Lung (tissue), 12 donors: ENCODE measurements around the gene BCL2. TPM values are rescaled to one million over a fixed set of nuclear protein-coding genes. Genes with fewer than 3 reads are reported as not detected.
A peak's percentile ranks its signal among the peaks of the same experiment; 100 is the strongest.

Experiments used
- ATAC-seq: fragments of 200-7000 bp; cut with Tn5 transposase; one replicate; pipeline ENCODE4 v1.9.1; 2020; ENCODE audit warnings: moderate number of reproducible peaks; ENCODE audit not compliant: insufficient read depth, low FRiP score
- DNase-seq, 3 donors: peaks; one replicate each; pipeline ENCODE4 v3.0.0-alpha.2; 2013 to 2017
- H3K27ac ChIP-seq, 2 donors: one replicate each; pipeline ENCODE4 v1.5.1; 2013; ENCODE audit warnings: mild to moderate bottlenecking in 2 of 2, moderate library complexity in 2 of 2, control low read depth in 1 of 2, inconsistent platforms in 1 of 2, low read depth in 1 of 2, low read length in 1 of 2
- H3K27me3 ChIP-seq, 3 donors: one replicate each; pipeline ENCODE4 v1.5.1; 2013; ENCODE audit warnings: low read length in 2 of 3; ENCODE audit not compliant: control insufficient read depth in 3 of 3, insufficient read depth in 3 of 3
- H3K36me3 ChIP-seq, 4 donors: one replicate each; pipeline ENCODE4 v1.5.1; 2013; ENCODE audit warnings: low read length in 4 of 4, mild to moderate bottlenecking in 1 of 4, moderate library complexity in 1 of 4; ENCODE audit not compliant: control insufficient read depth in 4 of 4, insufficient read depth in 4 of 4
- H3K4me1 ChIP-seq, 5 donors: one replicate each; pipeline ENCODE4 v1.5.1; 2013; ENCODE audit warnings: low read length in 5 of 5, mild to moderate bottlenecking in 2 of 5, moderate library complexity in 1 of 5; ENCODE audit not compliant: control insufficient read depth in 5 of 5, insufficient read depth in 5 of 5
- H3K4me3 ChIP-seq: one replicate; pipeline ENCODE4 v1.5.1; 2013; ENCODE audit warnings: mild to moderate bottlenecking, control low read depth, moderate library complexity
- H3K9ac ChIP-seq, 2 donors: one replicate each; pipeline ENCODE4 v1.5.1; 2013; ENCODE audit warnings: low read length in 2 of 2, control low read depth in 1 of 2; ENCODE audit not compliant: insufficient read depth in 1 of 2
- H3K9me3 ChIP-seq, 4 donors: one replicate each; pipeline ENCODE4 v1.5.1; 2013; ENCODE audit warnings: low read length in 3 of 4, mild to moderate bottlenecking in 1 of 4, moderate library complexity in 1 of 4; ENCODE audit not compliant: control insufficient read depth in 4 of 4, insufficient read depth in 3 of 4
- CTCF ChIP-seq: IDR thresholded peaks from 2 replicates; pipeline ENCODE4 v1.5.1; 2012; ENCODE audit warnings: mild to moderate bottlenecking; ENCODE audit errors: control extremely low read depth, extremely low read depth
- WGBS, 2 donors: extraction: QIAGEN DNeasy Blood & Tissue Kit; methylation state at CpG; one replicate each; pipeline ENCODE4 v1.1.7; 2013; 5-methylcytosine and 5-hydroxymethylcytosine counted together
- polyA plus RNA-seq, 2 donors: library from polyadenylated mRNA; stranded (reverse); fragments of 200-250 nt; gene quantifications; one replicate each; pipeline ENCODE4 v1.2.1, GENCODE V29; 2013
- total RNA-seq, 2 donors: library from RNA; depleted of rRNA in 1 of 2; stranded (reverse); fragments of >200 nt in 1 of 2; gene quantifications; one replicate each; pipeline ENCODE4 v1.2.1, GENCODE V29; 2014 to 2021
- donor health status: control.
- donor health status: control.
- donor health status: Bipolar disorder and iron deficiency.
- donor health status: healthy.
- donor health status: DM: yes; HTN: yes; CAD: no.

Gene BCL2
- total and polyA plus RNA-seq, 4 donors: 1.5 to 30.9 (median 5.3) TPM

DNA sequence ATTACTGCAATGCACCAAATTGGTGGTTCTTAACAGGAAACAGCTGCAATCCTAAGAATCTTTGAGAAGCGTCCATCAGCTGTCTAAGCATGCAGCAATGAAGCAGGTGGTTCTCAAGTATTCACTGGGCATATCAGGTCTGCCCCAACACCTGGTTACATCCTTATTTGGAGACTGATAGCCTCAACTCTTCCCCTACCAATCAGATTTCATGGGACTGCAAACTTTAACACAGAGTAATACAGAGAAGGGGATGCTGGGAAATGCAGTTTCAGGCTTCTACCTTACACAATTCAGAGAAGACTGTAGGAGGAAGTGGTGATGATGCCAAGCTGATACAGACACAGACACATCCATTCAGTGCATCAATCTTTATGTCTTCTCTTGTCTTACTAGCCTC is 240.5 kb downstream of the BCL2 start:
- 25 to 59% methylated on average over 1 of the region's 1 CpG for WGBS, 2 donors
- H3K36me3 ChIP-seq: no peaks in the 10 kb centered on the region

GRCh38 chr18:63078471-63078870 is 241.1 kb downstream of the BCL2 start:
- H3K9me3 ChIP-seq: peaks cover 0 to 1% (median 0%) of the 10 kb centered on the region in 4 donors
- WGBS, 2 donors: 58 to 77% methylated on average over 4 of the region's 4 CpGs
- H3K4me1 ChIP-seq: no peaks in the 10 kb centered on the region
- H3K4me3 ChIP-seq: no peak overlapping the region
- ATAC-seq: no peak
- no peak for TF ChIP-seq CTCF
- H3K36me3 ChIP-seq: no peaks in the 10 kb centered on the region
- DNase-seq: no peak
- no peaks in the 10 kb centered on the region for H3K27me3 ChIP-seq
- no peak overlapping the region for H3K9ac ChIP-seq
- no peak overlapping the region for H3K27ac ChIP-seq

More for the DNA sequence above, 240.5 kb downstream of the BCL2 start:
- DNase-seq: no peak
- H3K4me1 ChIP-seq: no peaks in the 10 kb centered on the region
- no peak for ATAC-seq
- H3K27ac ChIP-seq: no peak overlapping the region
- peaks cover 0 to 1% (median 0%) of the 10 kb centered on the region in 4 donors for H3K9me3 ChIP-seq
- no peak overlapping the region for H3K4me3 ChIP-seq
- H3K9ac ChIP-seq: no peak overlapping the region
- no peak for TF ChIP-seq CTCF
- H3K27me3 ChIP-seq: no peaks in the 10 kb centered on the region

DNA sequence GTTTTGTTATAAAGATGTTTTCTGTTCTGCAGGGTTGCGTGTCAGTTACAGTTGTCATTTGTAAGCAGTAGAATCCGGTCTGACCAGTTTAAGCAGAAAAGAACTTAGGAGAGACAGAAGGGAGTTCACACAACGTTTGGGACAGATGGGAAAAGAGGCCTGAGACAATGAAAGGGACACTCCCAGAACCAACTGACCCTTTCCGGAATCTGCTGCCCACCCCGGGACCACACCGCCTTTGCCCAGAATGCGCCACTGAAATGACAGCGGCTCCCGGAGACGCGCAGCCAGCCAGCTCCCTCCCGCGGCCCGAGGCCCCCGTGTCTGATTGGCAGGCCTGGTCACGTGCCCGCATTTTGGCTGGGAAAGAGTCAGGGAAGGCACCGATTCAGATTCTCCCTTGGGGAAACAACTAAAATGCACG is 244.6 kb downstream of the BCL2 start:
- no peak for TF ChIP-seq CTCF
- Histone ChIP-seq H3K4me3 (peak overlapping the region; percentile 49), H3K9ac (peak overlapping the region; percentile 65), H3K9me3 (no peaks in the 10 kb centered on the region), H3K4me1 (no peaks in the 10 kb centered on the region), H3K27me3 (no peaks in the 10 kb centered on the region), H3K27ac (peak overlapping the region in 1 of 2 donors; percentile 88), H3K36me3 (no peaks in the 10 kb centered on the region)
- ATAC-seq (peak; percentile 81), DNase-seq (peak; percentile 84 to 87 (median 86))
- WGBS, 2 donors: 0 to 5% methylated on average over 19 of the region's 19 CpGs

GRCh38 chr18:63073481-63073880 is 246.1 kb downstream of the BCL2 start:
- Histone ChIP-seq H3K27me3 (no peaks in the 10 kb centered on the region), H3K9ac (no peak overlapping the region)

More at GRCh38 chr18:63073481-63073880, 246.1 kb downstream of the BCL2 start:
- no peak for ATAC-seq
- no peak for TF ChIP-seq CTCF
- Histone ChIP-seq H3K27ac (no peak overlapping the region), H3K4me3 (no peak overlapping the region), H3K36me3 (no peaks in the 10 kb centered on the region), H3K9me3 (no peaks in the 10 kb centered on the region), H3K4me1 (no peaks in the 10 kb centered on the region)
- DNase-seq: no peak
- 86 to 89% methylated on average over 2 of the region's 2 CpGs for WGBS, 2 donors
